NCI-H1092 treated with DMSO at 0.1 percent for 48 hours (cell line): Measurements from ENCODE around the gene KIF25.
A peak's percentile ranks its signal among the peaks of the same experiment; 100 is the strongest.
"Not testable (repeated sequence)": the region's sequence is repeated elsewhere in the genome, so short reads cannot be mapped to it uniquely, and the experiment has no call there.

Source experiments
- DNase-seq: peaks from one replicate; lab custom pipeline; 2025; lab: John Stamatoyannopoulos, UW

KIF25 gene

DNA sequence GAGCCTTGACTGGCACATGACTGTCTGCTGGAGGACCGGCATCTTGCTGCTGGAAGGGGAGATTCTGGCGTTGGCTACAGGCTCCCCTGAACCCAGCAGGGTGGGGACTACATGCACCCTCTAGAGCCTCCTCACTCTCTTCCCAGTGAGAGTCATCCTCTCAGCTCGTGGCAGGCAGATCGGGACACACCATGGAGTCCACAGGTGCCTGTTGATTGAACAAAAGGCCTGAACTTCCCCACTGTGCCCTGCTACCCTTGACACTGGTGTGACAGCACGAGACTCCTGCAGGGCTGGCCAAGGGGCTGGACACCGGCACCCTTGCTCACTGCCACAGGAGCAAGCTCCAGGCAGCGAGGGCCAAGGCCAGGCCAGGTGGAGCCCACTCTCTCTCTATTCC is 73.3 kb downstream of the KIF25 start:
- DNase-seq = no peak

DNA sequence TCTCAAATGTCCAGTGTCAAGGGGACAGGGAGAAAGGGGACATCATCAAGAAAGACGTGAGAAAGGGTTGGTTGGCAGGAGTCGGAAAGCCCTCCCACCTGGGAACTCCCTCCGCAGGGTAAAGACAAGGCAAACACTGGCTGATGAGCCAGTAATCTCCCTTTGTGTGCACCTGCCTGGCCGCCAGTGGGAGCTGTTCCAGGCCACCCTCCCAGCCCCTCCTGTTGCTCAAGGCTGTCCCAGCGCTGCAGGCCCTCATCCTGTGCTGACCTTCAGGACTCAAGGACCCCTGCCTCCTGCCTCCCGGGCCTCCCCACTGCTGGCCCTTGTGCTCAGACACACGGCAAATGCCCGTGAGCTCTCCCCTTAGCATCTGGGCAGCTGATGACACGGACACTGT is 74.1 kb downstream of the KIF25 start:
- no peak for DNase-seq

DNA sequence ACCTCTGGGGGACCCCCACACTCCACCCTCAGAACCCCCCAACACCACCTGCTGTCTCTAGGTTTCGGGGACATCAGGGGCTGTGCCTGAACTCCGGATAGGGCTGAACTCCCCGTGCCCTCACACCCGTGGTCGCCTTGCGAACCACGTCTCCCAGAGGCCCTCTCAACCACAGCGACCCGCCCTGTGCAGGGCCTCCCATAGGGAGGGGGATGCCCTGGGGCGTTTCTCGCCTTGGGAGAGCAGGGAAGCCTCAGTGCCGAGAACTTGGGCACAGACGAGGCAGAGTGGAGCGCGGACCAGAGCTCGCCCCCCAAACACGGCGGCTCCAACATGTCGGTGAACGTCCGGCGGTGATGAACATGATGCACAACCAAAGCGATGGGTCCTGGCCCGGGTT is 74.8 kb downstream of the KIF25 start:
- no peak for DNase-seq

DNA sequence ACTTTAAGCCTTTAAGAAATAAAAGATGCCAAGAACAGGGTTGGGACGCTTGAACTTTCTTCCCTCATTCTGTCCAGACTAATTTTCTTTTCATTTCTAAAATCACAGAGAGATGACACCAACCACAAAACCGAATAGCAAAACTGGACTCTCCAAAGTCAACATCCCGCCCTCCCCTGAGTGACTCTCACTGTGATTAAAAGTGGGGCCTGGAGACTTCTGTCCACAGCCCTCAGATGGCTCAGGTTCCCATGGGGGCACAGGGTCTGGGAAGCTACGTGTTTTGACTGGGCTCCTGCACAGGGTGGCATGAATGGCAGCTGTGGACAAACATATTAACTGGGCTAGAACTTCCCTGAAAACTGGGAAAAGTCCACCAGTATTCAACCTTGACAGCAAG is 75.3 kb downstream of the KIF25 start:
- no peak for DNase-seq

DNA sequence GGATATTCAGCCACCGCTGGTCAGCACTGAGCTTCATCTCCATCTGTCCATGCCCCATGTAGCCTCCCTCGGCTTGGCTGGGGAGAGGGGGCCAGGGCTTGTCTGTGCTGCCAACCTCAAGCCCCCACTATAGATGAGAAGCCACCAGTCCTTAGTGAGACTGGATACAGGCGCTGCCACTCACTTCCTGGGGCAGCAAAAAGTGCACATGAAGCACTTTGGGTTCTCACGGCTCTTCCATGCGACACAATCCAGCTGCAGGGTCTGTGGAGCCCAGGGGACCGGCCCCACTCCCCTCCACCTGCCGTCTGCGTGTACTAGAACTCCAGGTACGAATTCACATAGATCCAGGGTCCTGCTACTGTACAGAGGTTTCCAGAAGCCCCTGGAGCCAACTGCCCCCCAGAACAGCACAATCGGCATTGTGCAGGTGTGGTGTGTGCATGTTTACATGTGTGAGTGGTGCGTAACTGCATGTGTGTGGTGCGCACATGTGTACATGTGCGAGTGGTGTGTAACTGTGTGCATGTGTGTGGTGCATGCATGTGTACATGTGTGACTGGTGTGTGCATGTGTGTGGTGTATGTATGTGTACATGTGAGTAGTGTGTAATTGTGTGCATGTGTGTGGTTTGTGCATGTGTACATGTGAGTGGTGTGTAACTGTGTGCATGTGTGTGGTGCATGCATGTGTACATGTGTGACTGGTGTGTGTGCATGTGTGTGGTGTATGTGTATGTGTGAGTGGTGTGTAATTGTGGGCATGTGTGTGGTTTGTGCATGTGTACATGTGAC is 76.7 kb downstream of the KIF25 start:
- DNase-seq = no peak

DNA sequence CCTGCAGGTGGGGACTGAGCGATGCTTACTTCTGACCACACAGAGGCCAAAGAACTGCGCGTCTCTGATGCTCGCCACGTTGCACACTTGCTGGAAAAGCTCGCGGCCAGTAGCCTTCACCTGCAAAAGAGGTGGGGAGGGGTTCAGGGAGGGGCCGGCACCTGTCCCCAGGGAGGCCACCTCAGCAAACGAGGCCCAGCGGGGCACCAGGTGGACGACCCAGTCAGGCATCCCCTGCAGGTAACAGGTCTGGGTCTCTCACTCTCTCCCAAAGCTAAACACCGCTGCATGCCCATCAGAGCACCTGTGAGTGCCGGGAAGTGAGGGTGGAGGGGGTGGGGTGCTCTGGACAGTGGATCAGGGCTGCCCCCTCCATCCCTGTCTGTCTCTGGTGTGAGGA is 77.7 kb downstream of the KIF25 start:
- DNase-seq = no peak

DNA sequence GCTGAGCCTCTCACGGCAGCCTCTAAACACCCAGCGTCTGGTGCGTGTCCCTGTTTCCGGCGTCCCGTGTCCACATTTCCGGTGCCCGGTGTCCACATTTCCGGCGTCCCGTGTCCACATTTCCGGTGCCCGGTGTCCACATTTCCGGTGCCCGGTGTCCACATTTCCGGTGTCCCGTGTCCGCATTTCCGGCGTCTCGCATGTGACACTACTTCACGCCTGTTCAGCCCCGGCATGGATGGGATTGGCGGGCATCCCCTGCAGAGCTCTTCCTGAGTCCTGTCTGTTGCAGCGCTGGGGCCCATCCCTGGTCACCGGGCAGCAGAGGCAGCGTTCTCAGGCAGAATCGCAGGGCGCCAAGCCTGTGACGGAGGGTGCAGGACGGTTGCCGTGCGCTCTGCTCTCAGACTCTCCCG is 78.3 kb downstream of the KIF25 start:
- no peak for DNase-seq

DNA sequence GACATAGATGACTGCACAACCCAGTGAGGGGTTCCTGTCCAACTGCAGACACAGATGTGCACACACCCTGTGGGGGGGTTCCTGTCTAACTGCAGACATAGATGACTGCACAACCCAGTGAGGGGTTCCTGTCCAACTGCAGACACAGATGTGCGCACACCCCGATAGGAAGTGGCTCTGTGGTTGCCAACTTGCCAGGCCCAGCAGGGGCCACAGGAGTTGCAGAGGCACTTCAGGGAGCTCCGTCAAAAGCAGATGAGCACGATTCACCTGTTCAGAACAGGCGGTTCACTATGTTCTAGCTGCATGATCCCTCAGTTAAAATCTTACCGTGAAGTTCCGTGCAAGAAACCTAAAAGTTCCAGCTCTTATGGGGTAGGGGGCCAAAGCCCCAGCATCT is 79.9 kb downstream of the KIF25 start:
- not testable (repeated sequence) for DNase-seq

DNA sequence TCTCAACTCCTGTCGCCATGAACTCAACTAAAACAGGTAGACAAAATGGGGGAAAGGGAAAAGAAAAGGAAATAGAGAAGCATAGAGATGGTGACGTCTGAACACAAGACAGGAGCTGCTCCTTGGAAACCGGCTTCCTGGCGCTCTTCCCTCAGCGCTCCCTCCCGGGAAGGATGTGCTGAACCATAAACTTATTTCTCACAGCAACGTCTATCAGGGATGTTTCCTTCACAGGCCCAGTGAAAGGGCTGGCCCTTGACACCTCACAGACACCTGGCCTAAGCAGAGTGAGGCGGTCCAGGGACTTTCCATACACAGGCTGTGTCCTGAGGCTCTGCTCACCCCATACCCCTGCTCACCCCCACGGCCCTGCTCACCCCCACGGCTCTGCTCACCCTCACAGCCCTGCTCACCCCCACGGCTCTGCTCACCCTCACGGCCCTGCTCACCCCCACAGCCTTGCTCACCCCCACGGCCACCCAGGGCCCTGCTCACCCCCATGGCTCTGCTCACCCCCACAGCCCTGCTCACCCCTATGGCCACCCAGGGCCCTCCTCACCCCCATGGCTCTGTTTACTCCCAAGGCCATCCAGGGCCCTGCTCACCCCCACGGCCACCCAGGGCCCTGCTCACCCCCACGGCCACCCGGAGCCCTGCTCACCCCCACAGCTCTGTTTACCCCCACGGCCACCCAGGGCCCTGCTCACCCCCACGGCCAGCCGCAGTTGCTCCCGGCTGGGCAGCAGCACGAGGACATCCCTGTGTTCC is 80.9 kb downstream of the KIF25 start:
- DNase-seq = no peak

DNA sequence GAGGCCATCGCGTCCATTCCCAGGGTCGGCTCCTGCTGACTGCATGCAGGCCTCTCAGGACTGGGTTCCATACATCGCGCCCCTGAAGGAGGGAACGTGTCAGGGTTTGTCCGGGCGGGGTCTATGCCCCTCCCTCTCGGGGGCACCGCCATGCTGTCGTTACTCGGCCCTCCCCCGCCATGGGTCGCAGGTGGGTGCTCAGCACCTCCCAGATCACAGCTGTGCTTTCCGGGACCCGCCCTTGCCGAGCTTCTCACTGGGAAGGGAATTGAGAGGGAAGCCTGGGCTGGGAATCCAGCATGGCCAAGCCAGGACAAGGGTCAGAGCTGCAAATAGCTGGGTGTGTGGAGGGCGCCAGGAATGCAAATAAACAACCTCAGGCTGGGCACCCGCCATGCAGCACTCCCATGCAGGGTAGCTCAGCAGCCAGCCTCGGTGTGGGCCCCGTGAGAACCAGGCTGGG is 81.5 kb downstream of the KIF25 start, which contains the start of gene FRMD1:
Gene FRMD1 (minus strand): TSS at position 270 of the 463 bp plus-strand sequence. CDS start 118 bp downstream, at position 152.
- DNase-seq = no peak

DNA sequence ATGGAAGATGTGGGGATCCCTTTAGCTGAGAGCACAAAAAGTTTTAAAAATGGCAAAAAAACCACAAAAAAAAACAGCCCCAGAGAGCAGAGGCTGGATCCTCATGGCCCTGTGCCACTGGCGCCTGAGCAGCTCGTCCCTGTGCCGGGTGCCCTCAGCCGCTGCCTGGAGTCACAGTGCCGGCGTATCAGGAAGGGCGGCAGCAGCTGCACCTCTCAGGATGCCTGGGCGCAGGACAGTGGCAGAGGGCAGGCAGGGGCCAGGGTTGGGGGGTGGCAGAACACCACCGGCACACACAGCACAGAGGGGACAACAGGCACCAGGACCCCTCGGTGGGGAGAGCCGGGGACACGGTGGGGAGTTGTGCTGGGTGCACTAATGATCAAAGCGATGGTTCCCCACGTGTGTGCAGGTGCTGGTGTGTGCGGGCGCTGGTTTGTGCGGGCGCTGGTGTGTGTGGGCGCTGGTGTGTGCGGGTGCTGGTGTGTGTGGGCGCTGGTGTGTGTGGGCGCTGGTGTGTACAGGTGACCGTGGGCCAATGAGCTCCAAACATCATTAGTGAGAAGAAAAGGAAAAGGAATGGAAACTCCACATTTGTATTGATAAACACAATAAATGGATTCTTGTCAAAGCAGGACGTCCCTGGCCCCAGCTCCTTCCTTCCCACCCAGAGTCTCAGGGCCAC is 83.1 kb downstream of the KIF25 start:
- no peak for DNase-seq

DNA sequence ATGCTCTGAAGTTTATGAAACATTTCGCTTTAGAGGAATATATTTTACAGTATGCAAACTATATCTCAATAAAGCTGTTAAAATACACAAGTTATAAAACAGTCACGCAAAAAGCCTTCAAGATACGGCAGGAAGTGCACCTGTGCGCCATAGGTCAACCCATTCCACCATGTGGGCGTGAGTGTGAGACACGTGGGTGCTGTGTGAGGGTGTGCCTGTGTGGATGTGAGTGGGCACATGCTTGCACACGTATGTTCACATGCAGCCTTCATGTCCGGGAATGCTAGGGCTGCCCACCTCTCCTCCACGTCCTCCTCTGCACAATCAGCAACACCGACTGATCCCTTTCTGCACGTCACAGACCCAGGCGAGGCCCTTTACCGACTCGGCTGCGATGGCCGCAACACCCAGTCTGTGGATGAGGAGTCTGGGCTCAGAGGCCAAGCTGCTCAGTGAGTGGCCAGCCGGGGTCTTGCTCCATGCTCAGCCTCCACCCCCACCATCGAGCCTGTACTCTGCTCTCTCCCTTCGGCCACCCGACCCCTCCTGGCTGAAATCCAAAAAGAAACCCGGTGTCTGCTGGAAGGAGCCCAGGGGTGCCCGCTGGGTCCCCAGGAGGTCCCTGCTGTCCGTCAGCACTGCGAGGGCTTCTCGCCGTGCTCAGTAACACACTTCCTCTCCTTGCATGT is 84.5 kb downstream of the KIF25 start:
- no peak for DNase-seq

DNA sequence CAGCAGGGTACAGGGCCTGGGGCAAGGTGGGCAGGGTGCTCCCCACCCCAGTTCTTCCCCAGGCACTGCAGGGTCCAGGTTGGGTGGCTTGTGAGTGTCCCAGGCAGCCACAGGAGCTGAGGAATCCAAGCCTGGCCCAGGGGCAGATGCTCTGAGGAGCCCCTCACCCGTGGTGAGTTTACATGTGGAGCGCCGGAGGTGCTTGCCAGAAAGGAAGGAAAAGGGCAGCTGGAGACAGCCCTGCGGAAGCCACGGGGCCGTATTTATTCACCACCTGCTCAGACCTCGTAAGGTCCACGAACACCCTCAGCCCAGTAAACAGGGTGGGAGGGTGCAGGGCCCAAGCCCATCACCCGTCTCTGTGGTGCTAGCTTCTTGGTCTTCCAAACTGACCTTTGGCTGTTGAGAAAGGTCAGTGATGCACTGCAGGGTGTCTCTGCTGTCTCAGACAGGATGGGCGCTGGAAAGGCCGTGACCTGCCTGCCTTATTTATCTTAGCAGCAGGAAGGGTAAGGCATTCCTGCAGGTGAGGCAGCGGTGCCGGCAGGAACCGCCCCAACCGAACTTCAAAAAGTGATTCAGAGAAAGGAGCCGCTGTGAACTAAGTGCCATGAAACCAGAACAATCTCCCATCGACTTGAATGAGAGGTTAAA is 85.5 kb downstream of the KIF25 start:
- peak; percentile 57 for DNase-seq

DNA sequence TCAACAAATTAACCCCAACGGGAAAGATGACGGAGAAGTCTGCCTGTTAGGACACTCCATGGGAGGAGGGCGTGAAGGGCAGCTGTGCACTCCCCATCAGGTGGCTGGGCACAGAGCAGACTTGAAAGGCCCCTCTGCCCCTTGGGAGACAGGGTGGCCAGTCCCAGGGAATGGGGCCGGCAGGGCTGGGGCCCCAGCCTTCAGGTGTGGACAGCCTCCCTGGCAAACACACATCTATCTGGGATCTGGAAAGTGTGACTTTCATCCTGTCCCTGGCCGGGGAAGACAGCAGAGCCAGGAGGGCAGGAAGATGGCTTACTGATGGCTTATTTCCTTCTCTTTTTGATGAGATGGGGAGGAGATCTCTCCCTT is 86.0 kb downstream of the KIF25 start:
- no peak for DNase-seq

DNA sequence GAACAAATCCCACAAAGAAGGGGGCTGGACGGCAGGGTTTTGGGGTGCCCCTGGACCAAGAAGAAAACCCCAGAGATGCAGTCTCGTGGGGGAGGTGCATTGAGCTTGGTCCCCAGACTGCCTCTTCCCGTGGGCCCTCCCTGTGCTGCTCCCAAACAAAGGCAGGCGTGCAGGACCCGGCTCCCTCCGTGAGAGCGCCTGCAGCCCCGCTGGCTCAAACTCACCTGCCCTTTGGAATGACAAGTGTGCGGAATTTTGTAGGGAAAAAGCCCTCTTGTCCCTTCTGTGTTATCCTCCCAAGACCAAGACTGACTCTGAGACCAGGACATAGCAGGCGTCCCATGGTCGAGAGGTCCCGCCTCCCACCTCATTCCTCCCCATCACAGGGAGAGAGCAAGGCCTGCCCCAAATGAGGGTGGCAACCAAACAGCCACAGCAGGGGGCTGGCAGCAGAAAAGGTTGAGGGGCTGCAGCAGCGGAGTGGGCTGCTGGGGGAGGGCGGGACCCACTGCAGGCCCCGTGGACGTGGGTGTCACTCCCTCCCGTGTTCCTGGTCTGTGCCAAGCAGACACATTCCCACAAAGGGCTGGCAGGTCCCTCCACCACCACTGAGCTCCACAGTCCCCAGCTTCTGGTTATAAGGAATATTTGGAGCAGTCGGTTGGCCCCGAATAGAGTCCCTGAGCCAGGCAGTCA is 87.1 kb downstream of the KIF25 start:
- no peak for DNase-seq

DNA sequence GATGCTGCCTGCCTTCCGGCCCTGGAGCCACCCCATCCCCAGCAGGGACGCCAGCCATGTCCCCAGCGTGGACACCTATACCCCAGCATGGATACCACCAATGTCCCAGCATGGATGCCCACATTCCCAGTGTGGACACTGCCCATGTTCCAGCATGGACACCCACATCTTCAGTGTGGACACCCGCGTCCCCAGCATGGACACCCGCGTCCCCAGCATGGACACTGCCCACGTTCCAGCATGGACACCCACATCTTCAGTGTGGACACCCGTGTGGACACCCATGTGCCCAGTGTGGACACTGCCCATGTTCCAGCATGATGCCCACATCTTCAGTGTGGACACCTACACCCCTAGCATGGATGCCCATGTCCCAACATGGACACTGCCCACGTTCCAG is 88.6 kb downstream of the KIF25 start:
- no peak for DNase-seq

DNA sequence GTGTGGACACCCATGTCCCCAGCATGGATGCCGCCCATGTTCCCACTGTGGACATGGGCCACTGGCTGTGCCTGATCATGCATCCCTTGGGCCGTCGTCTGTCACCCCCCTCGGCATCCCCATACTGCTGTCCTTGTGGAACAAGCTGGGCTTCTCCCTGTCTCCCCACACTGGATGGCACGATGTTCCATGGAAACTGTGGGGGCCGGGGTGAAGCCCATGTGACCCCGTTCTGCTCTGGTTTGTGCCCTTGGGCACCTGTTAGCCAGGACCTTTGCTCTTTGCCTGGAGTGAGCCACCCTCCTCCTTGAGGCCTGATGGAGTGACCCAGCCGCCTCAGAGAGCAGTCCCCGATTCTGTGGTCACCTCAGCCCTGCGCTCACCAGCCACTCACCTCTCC is 89.1 kb downstream of the KIF25 start:
- DNase-seq = no peak

DNA sequence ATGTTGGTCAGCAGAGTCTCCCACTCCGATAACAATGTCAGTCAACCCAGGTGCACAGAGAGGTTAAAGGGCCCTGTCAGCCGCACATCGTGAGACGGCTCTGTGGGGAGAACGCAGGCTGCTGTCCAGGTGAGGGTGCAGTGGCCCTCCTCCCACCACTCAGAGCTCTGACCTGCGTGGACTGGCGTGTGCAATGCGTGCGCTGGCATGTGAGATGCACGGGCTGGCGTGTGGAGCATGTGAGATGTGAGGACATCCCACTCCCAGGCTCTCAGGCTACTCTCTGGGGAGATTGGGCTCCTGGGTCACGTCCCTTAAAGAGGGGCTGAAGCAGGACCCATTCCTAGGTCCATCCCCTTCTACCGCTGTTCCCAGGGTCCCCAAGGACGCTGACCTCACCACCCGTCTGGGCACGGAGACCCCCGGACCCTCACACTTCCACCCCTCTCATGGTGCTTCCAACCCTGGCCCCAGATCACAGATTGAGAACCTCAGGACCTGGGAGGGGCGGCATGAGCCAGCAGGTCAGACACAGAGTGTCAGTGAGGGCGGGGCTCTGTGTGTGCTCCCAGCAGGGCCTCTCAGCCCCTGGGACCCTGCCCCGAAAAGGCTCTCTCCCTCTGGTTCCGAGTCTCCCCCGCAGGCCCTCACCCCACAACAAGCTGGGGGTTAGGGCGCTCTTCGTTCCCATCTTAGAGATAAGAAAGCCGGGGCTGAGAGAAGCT is 90.1 kb downstream of the KIF25 start:
- DNase-seq = no peak

DNA sequence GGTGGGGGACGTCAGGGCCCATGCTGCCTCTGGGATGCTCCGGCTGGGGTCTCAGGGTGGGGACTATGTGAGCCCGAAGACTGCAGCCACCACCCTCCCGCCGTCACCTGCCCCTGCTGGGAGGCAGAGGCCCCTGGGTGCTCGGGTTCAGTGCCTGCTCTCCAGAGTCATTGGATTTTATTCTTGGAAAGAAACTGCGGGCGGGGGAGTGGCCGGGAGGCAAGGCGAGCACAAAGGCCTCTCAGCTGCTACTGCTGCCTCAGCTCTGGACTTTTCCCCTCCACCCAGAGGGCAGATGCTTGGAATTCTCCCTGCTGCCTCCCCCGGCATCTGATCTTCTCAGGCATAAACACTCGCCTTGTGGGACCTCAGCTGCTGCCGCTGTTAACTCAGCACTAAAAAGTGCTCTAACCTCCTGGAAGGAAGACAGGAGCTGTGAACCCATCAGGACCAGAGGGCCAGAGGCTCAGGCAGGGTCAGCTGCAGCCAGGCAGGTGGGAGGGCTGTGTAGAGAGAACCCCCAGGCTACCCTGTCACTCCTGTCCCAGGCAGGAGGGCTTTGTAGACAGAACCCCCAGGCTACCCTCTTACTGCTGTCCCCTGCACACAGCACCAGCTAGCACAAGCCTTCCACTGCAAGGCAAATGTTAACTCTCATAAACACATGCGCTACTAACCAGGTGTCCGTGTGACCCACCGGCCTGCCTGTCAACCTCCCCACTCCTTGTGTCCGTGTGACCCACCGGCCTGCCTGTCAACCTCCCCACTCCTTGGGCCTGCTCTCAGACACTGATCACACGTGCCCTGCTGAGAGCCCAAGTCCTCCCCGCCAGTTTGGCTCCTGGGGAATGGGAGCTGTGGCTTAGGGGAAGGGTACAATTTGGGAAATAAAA is 90.9 kb downstream of the KIF25 start:
- no peak for DNase-seq
